HG03064 (cell line): Measurements from ENCODE around the gene ZNF200.

Experiments
- ATAC-seq: cut with Tn5 transposase; IDR thresholded peaks from one replicate; pipeline ENCODE4 v1.9.1; 2021; ENCODE audit warnings: low read depth; ENCODE audit not compliant: unreplicated experiment

The ZNF200 gene

GRCh38 chr16:3180445-3180878 lies 54.5 kb downstream of the ZNF200 start:
- ATAC-seq = no peak

- ATAC-seq = no peak
Measured at GRCh38 chr16:3179651-3180050, 55.3 kb downstream of the ZNF200 start.

DNA sequence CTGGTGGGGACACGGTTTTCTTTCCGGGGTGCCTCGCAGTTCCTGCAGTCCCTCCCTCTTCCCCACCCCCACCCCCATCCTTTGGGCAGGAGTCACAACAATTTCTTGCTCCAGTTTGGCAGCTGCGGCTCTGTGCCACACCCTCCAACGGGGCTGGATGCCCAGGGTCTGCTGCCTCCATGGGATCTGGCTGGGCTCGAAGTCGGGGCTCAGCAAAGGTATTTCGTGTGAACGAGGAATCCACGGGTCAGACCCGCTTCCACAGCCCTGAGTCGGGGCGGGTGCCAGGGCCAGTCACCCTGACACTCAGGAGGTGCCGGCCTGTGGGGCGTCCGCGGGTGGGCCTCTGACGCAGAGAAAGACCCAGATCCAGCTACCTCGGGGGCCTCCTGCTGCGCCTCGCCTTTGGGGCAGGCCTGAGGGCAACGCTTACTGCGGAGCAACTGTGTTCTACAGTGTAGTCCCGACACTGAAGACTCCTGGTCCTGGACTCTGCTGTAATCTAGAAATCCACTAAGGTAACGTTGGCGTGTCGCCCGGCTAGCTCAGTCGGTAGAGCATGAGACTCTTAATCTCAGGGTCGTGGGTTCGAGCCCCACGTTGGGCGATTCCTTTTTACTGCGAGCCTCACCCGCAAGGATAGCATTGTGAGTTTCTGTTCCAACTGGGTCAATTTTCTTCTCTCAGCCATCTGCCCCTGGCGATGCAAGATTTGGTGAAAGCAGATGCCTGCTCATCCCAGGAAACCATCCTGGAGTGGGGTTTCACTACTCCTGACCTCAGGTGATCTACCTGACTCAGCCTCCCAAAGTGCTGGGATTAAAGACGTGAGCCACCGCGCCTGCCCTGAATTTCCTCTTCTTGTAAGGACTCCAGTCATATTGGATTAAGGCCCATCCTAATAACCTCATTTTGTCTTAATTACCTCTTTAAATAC lies 59.5 kb downstream of the ZNF200 start:
- no peak for ATAC-seq

DNA sequence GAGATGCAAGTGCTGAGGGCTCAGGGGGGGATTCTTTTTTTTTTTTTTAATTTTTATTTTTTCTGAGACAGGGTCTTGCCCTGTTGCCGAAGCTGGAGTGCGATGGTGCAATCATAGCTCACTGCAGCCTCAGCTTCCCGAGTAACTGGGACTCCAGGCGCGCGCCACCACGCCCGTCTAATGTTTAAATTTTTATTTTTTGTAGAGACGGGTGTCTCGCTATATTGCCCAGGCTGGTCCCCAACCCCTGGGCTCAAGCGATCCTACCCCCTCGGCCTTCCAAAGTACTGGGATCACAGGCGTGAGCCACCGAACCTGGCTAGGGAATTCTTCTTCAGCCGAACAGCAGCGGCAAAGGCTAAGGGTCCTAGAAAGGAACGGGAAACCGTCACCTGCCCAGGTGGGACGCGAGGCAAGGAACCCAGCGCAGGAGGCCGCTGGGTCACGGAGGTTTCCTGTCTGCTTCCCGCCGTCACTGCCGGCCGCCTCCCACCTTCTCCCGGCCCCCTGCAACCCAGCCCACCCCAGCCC lies 60.3 kb downstream of the ZNF200 start:
- ATAC-seq = no peak

- no peak for ATAC-seq
Measured at GRCh38 chr16:3173892-3174617, 60.9 kb downstream of the ZNF200 start.
